ENCODE measurements around the gene NF1.

The NF1 gene

GRCh38 chr17:31417051-31417792 is 322.4 kb downstream of the NF1 start:
- H3K27ac ChIP-seq = no peak overlapping the region
- no peaks in the 10 kb centered on the region for H3K36me3 ChIP-seq (ENCODE audit: insufficient read depth, low read length)
- no peaks in the 10 kb centered on the region for H3K9me3 ChIP-seq (ENCODE audit: low read depth, low read length)
- DNase-seq (ENCODE audit: low read depth, low spot score) = no peak
- H3K4me3 ChIP-seq = no peak overlapping the region
- H3K9ac ChIP-seq (ENCODE audit: insufficient read length) = no peak overlapping the region
- no peak for TF ChIP-seq FOXP2 (optimal IDR thresholded peaks at IDR 0.05; ENCODE audit: control extremely low read depth, extremely low read length, insufficient read depth)
- TF ChIP-seq POLR2AphosphoS5 (IDR thresholded peaks at IDR 0.05; ENCODE audit: borderline replicate concordance, low read depth, low read length) = no peak
- TF ChIP-seq EZH2 (IDR thresholded peaks at IDR 0.05) = no peak

GRCh38 chr17:31418773-31419350 is 324.1 kb downstream of the NF1 start:
- no peak overlapping the region for H3K27ac ChIP-seq
- no peak overlapping the region for H3K4me3 ChIP-seq
- TF ChIP-seq EZH2 (IDR thresholded peaks at IDR 0.05) = no peak
- H3K9me3 ChIP-seq (ENCODE audit: low read depth, low read length) = no peaks in the 10 kb centered on the region
- no peaks in the 10 kb centered on the region for H3K36me3 ChIP-seq (ENCODE audit: insufficient read depth, low read length)
- H3K9ac ChIP-seq (ENCODE audit: insufficient read length) = no peak overlapping the region
- DNase-seq (ENCODE audit: low read depth, low spot score) = no peak

- no peak for DNase-seq (ENCODE audit: low read depth, low spot score)
- H3K9me3 ChIP-seq (ENCODE audit: low read depth, low read length) = no peaks in the 10 kb centered on the region
- H3K27ac ChIP-seq = no peak overlapping the region
- TF ChIP-seq POLR2AphosphoS5 (IDR thresholded peaks at IDR 0.05; ENCODE audit: borderline replicate concordance, low read depth, low read length) = no peak
- TF ChIP-seq FOXP2 (optimal IDR thresholded peaks at IDR 0.05; ENCODE audit: control extremely low read depth, extremely low read length, insufficient read depth) = no peak
- TF ChIP-seq EZH2 (IDR thresholded peaks at IDR 0.05) = no peak
- H3K9ac ChIP-seq (ENCODE audit: insufficient read length) = no peak overlapping the region
- no peaks in the 10 kb centered on the region for H3K36me3 ChIP-seq (ENCODE audit: insufficient read depth, low read length)
- no peak overlapping the region for H3K4me3 ChIP-seq
Measured at GRCh38 chr17:31422443-31422842, 327.7 kb downstream of the NF1 start.

- TF ChIP-seq FOXP2 (optimal IDR thresholded peaks at IDR 0.05; ENCODE audit: control extremely low read depth, extremely low read length, insufficient read depth) = no peak
- TF ChIP-seq EZH2 (IDR thresholded peaks at IDR 0.05) = no peak
- no peak for TF ChIP-seq POLR2AphosphoS5 (IDR thresholded peaks at IDR 0.05; ENCODE audit: borderline replicate concordance, low read depth, low read length)
- H3K9me3 ChIP-seq (ENCODE audit: low read depth, low read length) = no peaks in the 10 kb centered on the region
- DNase-seq (ENCODE audit: low read depth, low spot score) = no peak
- H3K36me3 ChIP-seq (ENCODE audit: insufficient read depth, low read length) = no peaks in the 10 kb centered on the region
- no peak overlapping the region for H3K27ac ChIP-seq
- H3K4me3 ChIP-seq = no peak overlapping the region
- H3K9ac ChIP-seq (ENCODE audit: insufficient read length) = no peak overlapping the region
Measured at GRCh38 chr17:31424944-31425281, 330.1 kb downstream of the NF1 start.

GRCh38 chr17:31425282-31426040 is 330.7 kb downstream of the NF1 start:
- Histone ChIP-seq H3K27ac (no peak overlapping the region), H3K9me3 (ENCODE audit: low read depth, low read length) (no peaks in the 10 kb centered on the region), H3K36me3 (ENCODE audit: insufficient read depth, low read length) (no peaks in the 10 kb centered on the region), H3K4me3 (no peak overlapping the region), H3K9ac (ENCODE audit: insufficient read length) (no peak overlapping the region)
- DNase-seq (ENCODE audit: low read depth, low spot score) = no peak
- TF ChIP-seq EZH2 (IDR thresholded peaks at IDR 0.05) (no peak), POLR2AphosphoS5 (IDR thresholded peaks at IDR 0.05; ENCODE audit: borderline replicate concordance, low read depth, low read length) (no peak), FOXP2 (optimal IDR thresholded peaks at IDR 0.05; ENCODE audit: control extremely low read depth, extremely low read length, insufficient read depth) (no peak)

Measured in SK-N-MC (cell line).